ENCODE results near the gene PPL. TPM values are rescaled to one million over a fixed set of nuclear protein-coding genes. Genes with fewer than 3 reads are reported as not detected.
A peak's percentile ranks its signal among the peaks of the same experiment; 100 is the strongest.

Gene PPL
- total and polyA plus RNA-seq, 2 of the 13 experiments (the other 11 are each of a cell fraction or from before 2014, with no cell fraction given): 5.7 to 6.6 TPM

GRCh38 chr16:4846901-4847773 lies 89.8 kb downstream of the PPL start, which contains the start of the genes GLYR1 and UBN1 (continued):
- TF ChIP-seq HOXA9 (CRISPR knock-in tag; IDR thresholded peaks at IDR 0.05; ENCODE audit: borderline replicate concordance) (0 out of 2 replicates have a peak, but pooled peaks have one; percentile 17), ZNF782 (CRISPR knock-in tag; IDR thresholded peaks at IDR 0.05; ENCODE audit: borderline replicate concordance) (no peak; the same call in 1 of the 2 replicates), IKZF4 (CRISPR knock-in tag; IDR thresholded peaks at IDR 0.05; ENCODE audit: borderline replicate concordance, low read depth, not compliant biosample characterization) (peak; percentile 67), KDM3A (CRISPR knock-in tag; IDR thresholded peaks at IDR 0.05; ENCODE audit: low read depth) (0 out of 2 replicates have a peak, but pooled peaks have one; percentile 33), JUN (CRISPR knock-in tag; IDR thresholded peaks at IDR 0.05) (peak; percentile 37; the same call in 1 of the 2 replicates), KLF13 (CRISPR knock-in tag; IDR thresholded peaks at IDR 0.05) (no peak), PITX1 (CRISPR knock-in tag; IDR thresholded peaks at IDR 0.05) (no peak), SIN3A (IDR thresholded peaks at IDR 0.05; ENCODE audit: borderline replicate concordance, low read depth, low read length) (peak; percentile 77; the same call in 1 of the 2 replicates), ZEB1 (IDR thresholded peaks at IDR 0.05; ENCODE audit: insufficient replicate concordance, low read depth) (no peak), SALL2 (CRISPR knock-in tag; IDR thresholded peaks at IDR 0.05) (no peak; the same call in none of the 2 replicates), TRIM24 (CRISPR knock-in tag; IDR thresholded peaks at IDR 0.05) (no peak), ZBTB37 (CRISPR knock-in tag; IDR thresholded peaks at IDR 0.05) (no peak), KLF15 (CRISPR knock-in tag; IDR thresholded peaks at IDR 0.05; ENCODE audit: borderline replicate concordance) (no peak), GLMP (CRISPR knock-in tag; IDR thresholded peaks at IDR 0.05; ENCODE audit: borderline replicate concordance) (no peak), ZBTB8A (CRISPR knock-in tag; IDR thresholded peaks at IDR 0.05; ENCODE audit: borderline replicate concordance, low read depth) (no peak), HNF4G (IDR thresholded peaks at IDR 0.05; ENCODE audit: borderline replicate concordance, low read depth, low read length) (no peak), HNF4G (CRISPR knock-in tag; IDR thresholded peaks at IDR 0.05; ENCODE audit: borderline replicate concordance, low read depth) (peak; percentile 21; the same call in 1 of the 2 replicates), NCOA1 (CRISPR knock-in tag; IDR thresholded peaks at IDR 0.05) (no peak), ADNP (CRISPR knock-in tag; IDR thresholded peaks at IDR 0.05) (no peak), ZFYVE20 (CRISPR knock-in tag; IDR thresholded peaks at IDR 0.05; ENCODE audit: borderline replicate concordance, low read depth) (no peak), STAT5B (CRISPR knock-in tag; IDR thresholded peaks at IDR 0.05) (no peak), SUZ12 (IDR thresholded peaks at IDR 0.05; ENCODE audit: low read depth, low read length) (no peak; the same call in 1 of the 2 replicates), SAP130 (CRISPR knock-in tag; IDR thresholded peaks at IDR 0.05; ENCODE audit: low read depth) (peak; percentile 89), FOXO4 (CRISPR knock-in tag; conservative IDR thresholded peaks at IDR 0.05) (no peak), SMARCC2 (IDR thresholded peaks at IDR 0.05) (no peak), ZNF317 (CRISPR knock-in tag; IDR thresholded peaks at IDR 0.05) (no peak), SMAD3 (CRISPR knock-in tag; IDR thresholded peaks at IDR 0.05) (no peak)

Measured in HepG2 (cell line).